Erythroblast (primary cell): ENCODE data around the gene SPATS2.

Source experiments
- GATA1 ChIP-seq: IDR thresholded peaks from 2 replicates; pipeline ENCODE4 v1.6.1; 2011; ENCODE audit warnings: low read depth, mild to moderate bottlenecking, control low read depth, low read length, moderate library complexity
- POLR2A ChIP-seq: IDR thresholded peaks from 2 replicates; pipeline ENCODE4 v1.6.1; 2011; ENCODE audit warnings: mild to moderate bottlenecking, low read length

- no peak for TF ChIP-seq POLR2A
- no peak for TF ChIP-seq GATA1
Observed at GRCh38 chr12:49335118-49335954, 31.9 kb upstream of the SPATS2 start.
